Breast epithelium (tissue), 4 donors: ENCODE results near the gene SPATA9. TPM values are rescaled to one million over a fixed set of nuclear protein-coding genes. Genes with fewer than 3 reads are reported as not detected.

ENCODE experiments used
- DNase-seq, 2 donors: peaks; one replicate each; pipeline ENCODE4 v3.0.0-alpha.2; 2019; ENCODE audit warnings: low spot score in 2 of 2
- H3K27ac ChIP-seq, 2 donors: fragments of 200-600 bp; sonication (generic) in 1 of 2; one replicate each; pipeline ENCODE4 v1.5.1; 2016 to 2019; ENCODE audit warnings: mild to moderate bottlenecking in 1 of 2
- H3K27me3 ChIP-seq, 2 donors: fragments of 200-600 bp; sonication (generic) in 1 of 2; one replicate each; pipeline versions ENCODE4 v1.5.1 to v1.6.0; 2017 to 2019; ENCODE audit warnings: control low read depth in 1 of 2, mild to moderate bottlenecking in 1 of 2
- H3K36me3 ChIP-seq: fragments of 200-600 bp; one replicate; pipeline ENCODE4 v1.5.1; 2019
- H3K4me1 ChIP-seq, 2 donors: fragments of 200-600 bp; sonication (generic); one replicate each; pipeline ENCODE4 v1.5.1; 2016 to 2019; ENCODE audit warnings: control low read depth in 1 of 2
- H3K4me3 ChIP-seq, 3 donors: fragments of 200-600 bp; sonication (generic); 1 replicate in 2 of 3; 2 replicates in 1 of 3; pipeline ENCODE4 v1.5.1; 2016 to 2019; ENCODE audit warnings: mild to moderate bottlenecking in 3 of 3, moderate library complexity in 2 of 3
- H3K9me3 ChIP-seq, 2 donors: fragments of 200-600 bp; sonication (generic) in 1 of 2; one replicate each; pipeline ENCODE4 v1.5.1; 2016 to 2019; ENCODE audit warnings: control low read depth in 1 of 2
- CTCF ChIP-seq, 3 donors: fragments of 450-650 bp; IDR thresholded peaks; one replicate each; pipeline ENCODE4 v1.5.1; 2016 to 2017; ENCODE audit warnings: antibody characterized with exemption in 3 of 3, mild to moderate bottlenecking in 3 of 3, moderate library complexity in 3 of 3
- POLR2A ChIP-seq: fragments of 450-650 bp; IDR thresholded peaks from one replicate; pipeline ENCODE4 v1.6.1; 2016; ENCODE audit warnings: antibody characterized with exemption, mild to moderate bottlenecking, moderate library complexity
- POLR2AphosphoS5 ChIP-seq, 3 donors: sonication (generic); formaldehyde crosslinking; IDR thresholded peaks; one replicate each; pipeline ENCODE4 v1.6.1; 2017; ENCODE audit warnings: antibody characterized with exemption in 3 of 3
- intact Hi-C: fragments of 100-400 bp; cut with DNase I; formaldehyde crosslinking; loops from one replicate; pipeline ENCODE4 v1.15.1; 2023; ENCODE audit warnings: low total_unique reads
- total RNA-seq, 3 donors: library from RNA; depleted of rRNA; stranded (reverse); fragments of >200 nt; gene quantifications; one replicate each; pipeline ENCODE4 v1.1.0, GENCODE V29; 2016

The SPATA9 gene
- total RNA-seq, 3 donors from 2014 or later = 0.32 to 0.33 TPM; not detected in 1

GRCh38 chr5:95686651-95687050 lies 3.9 kb upstream of the SPATA9 start:
- Histone ChIP-seq H3K27ac (no peak overlapping the region), H3K9me3 (no peaks in the 10 kb centered on the region), H3K36me3 (no peaks in the 10 kb centered on the region), H3K4me3 (no peak overlapping the region), H3K4me1 (no peaks in the 10 kb centered on the region), H3K27me3 (no peaks in the 10 kb centered on the region)
- TF ChIP-seq POLR2AphosphoS5 (IDR thresholded peaks at IDR 0.05) (no peak), POLR2A (no peak), CTCF (IDR thresholded peaks at IDR 0.05) (no peak)
- DNase-seq = no peak
- intact Hi-C loops = no loop called here

DNA sequence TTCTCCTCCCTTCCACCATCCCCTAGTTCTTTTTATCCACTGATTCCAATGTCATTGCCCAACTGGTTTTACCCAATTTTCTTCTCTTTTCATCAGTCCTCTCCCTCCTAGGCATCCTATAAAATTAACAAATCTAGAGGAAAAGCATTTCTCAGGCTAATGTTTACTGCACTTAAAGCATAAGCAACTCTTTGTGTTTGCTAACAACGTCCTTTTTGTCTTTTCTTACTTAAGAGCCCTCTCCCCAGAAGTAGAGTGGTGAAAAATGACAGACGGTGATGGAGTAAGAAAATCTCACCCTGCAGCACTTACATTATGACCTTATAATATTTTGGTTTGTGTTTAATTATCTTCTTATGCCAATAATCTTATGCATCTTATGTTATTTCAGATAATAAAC lies 1.6 kb upstream of the SPATA9 start:
- no peaks in the 10 kb centered on the region for H3K4me1 ChIP-seq
- no peaks in the 10 kb centered on the region for H3K27me3 ChIP-seq
- H3K9me3 ChIP-seq = no peaks in the 10 kb centered on the region
- no peak for DNase-seq
- no peak for TF ChIP-seq POLR2A
- TF ChIP-seq POLR2AphosphoS5 (IDR thresholded peaks at IDR 0.05) = no peak
- TF ChIP-seq CTCF (IDR thresholded peaks at IDR 0.05) = no peak
- intact Hi-C loops = no loop called here
- H3K27ac ChIP-seq = no peak overlapping the region
- H3K36me3 ChIP-seq = no peaks in the 10 kb centered on the region
- H3K4me3 ChIP-seq = no peak overlapping the region

GRCh38 chr5:95673081-95673480 lies 9.7 kb downstream of the SPATA9 start:
- no peak for TF ChIP-seq CTCF (IDR thresholded peaks at IDR 0.05)
- H3K36me3 ChIP-seq = no peaks in the 10 kb centered on the region
- no peaks in the 10 kb centered on the region for H3K27me3 ChIP-seq
- no peak overlapping the region for H3K27ac ChIP-seq
- intact Hi-C loops = no loop called here
- no peak overlapping the region for H3K4me3 ChIP-seq
- H3K9me3 ChIP-seq = no peaks in the 10 kb centered on the region
- no peaks in the 10 kb centered on the region for H3K4me1 ChIP-seq
- DNase-seq = no peak

- DNase-seq = no peak
- TF ChIP-seq POLR2AphosphoS5 (IDR thresholded peaks at IDR 0.05) = no peak
- TF ChIP-seq CTCF (IDR thresholded peaks at IDR 0.05) = no peak
- TF ChIP-seq POLR2A = no peak
- intact Hi-C loops = no loop called here
- no peaks in the 10 kb centered on the region for H3K36me3 ChIP-seq
- H3K27me3 ChIP-seq = no peaks in the 10 kb centered on the region
- H3K4me1 ChIP-seq = no peaks in the 10 kb centered on the region
- H3K4me3 ChIP-seq = no peak overlapping the region
- H3K9me3 ChIP-seq = no peaks in the 10 kb centered on the region
- H3K27ac ChIP-seq = no peak overlapping the region
Measured at GRCh38 chr5:95672641-95673040, 10.2 kb downstream of the SPATA9 start.

GRCh38 chr5:95671826-95672225 lies 11.0 kb downstream of the SPATA9 start:
- no peaks in the 10 kb centered on the region for H3K27me3 ChIP-seq
- no peak overlapping the region for H3K27ac ChIP-seq
- no peaks in the 10 kb centered on the region for H3K4me1 ChIP-seq
- no peaks in the 10 kb centered on the region for H3K9me3 ChIP-seq
- no peak overlapping the region for H3K4me3 ChIP-seq
- intact Hi-C loops = no loop called here
- no peak for TF ChIP-seq CTCF (IDR thresholded peaks at IDR 0.05)
- TF ChIP-seq POLR2AphosphoS5 (IDR thresholded peaks at IDR 0.05) = no peak
- TF ChIP-seq POLR2A = no peak
- H3K36me3 ChIP-seq = no peaks in the 10 kb centered on the region
- DNase-seq = no peak
